ENCODE data around the gene TJP1.

Gene TJP1

GRCh38 chr15:29711531-29711930 lies 110.7 kb downstream of the TJP1 start:
- in situ Hi-C loops (cut with HindIII; ENCODE audit: low sequenced_read_pairs), result no loop called here
- no peak for TF ChIP-seq CTCF (IDR thresholded peaks at IDR 0.05; ENCODE audit: low read depth, low read length)
- peak; percentile 47 for DNase-seq (ENCODE audit: low read depth, low spot score)
- no peak overlapping the region for H3K4me3 ChIP-seq (ENCODE audit: low read depth, low read length)

- in situ Hi-C loops (cut with HindIII; ENCODE audit: low sequenced_read_pairs), result no loop called here
- no peak for DNase-seq (ENCODE audit: low read depth, low spot score)
- H3K4me3 ChIP-seq (ENCODE audit: low read depth, low read length), result no peak overlapping the region
- no peak for TF ChIP-seq CTCF (IDR thresholded peaks at IDR 0.05; ENCODE audit: low read depth, low read length)
Observed at GRCh38 chr15:29708519-29708918, 113.7 kb downstream of the TJP1 start.

- no peak for TF ChIP-seq CTCF (IDR thresholded peaks at IDR 0.05; ENCODE audit: low read depth, low read length)
- no peak overlapping the region for H3K4me3 ChIP-seq (ENCODE audit: low read depth, low read length)
- in situ Hi-C loops (cut with HindIII; ENCODE audit: low sequenced_read_pairs), result no loop called here
- DNase-seq (ENCODE audit: low read depth, low spot score), result no peak
Observed at GRCh38 chr15:29704950-29705597, 117.2 kb downstream of the TJP1 start.

DNA sequence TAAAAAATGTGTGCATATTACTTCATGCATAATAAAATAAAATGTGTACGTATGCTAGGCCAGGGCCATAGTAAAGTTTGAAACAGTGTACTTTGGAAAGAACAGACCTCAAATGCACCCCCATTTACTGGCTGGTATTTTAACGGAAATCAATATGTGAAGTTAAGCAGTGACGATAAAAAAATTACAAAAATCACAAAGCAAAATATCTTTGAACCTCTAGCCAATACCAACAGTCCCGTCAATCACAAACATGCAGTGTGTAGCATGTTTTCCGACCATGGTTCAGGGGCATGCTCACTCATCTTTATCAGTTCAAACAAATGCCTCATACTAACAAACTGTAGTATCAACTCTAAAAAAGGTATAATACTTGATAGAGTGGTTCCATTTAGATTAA lies 121.1 kb downstream of the TJP1 start:
- no peak for TF ChIP-seq CTCF (IDR thresholded peaks at IDR 0.05; ENCODE audit: low read depth, low read length)
- in situ Hi-C loops (cut with HindIII; ENCODE audit: low sequenced_read_pairs), result no loop called here
- no peak overlapping the region for H3K4me3 ChIP-seq (ENCODE audit: low read depth, low read length)
- no peak for DNase-seq (ENCODE audit: low read depth, low spot score)

- DNase-seq (ENCODE audit: low read depth, low spot score), result no peak
- in situ Hi-C loops (cut with HindIII; ENCODE audit: low sequenced_read_pairs), result no loop called here
- TF ChIP-seq CTCF (IDR thresholded peaks at IDR 0.05; ENCODE audit: low read depth, low read length), result no peak
- H3K4me3 ChIP-seq (ENCODE audit: low read depth, low read length), result no peak overlapping the region
Observed at GRCh38 chr15:29700296-29700695, 122.0 kb downstream of the TJP1 start.

- H3K4me3 ChIP-seq (ENCODE audit: low read depth, low read length), result no peak overlapping the region
- in situ Hi-C loops (cut with HindIII; ENCODE audit: low sequenced_read_pairs), result no loop called here
- no peak for DNase-seq (ENCODE audit: low read depth, low spot score)
- no peak for TF ChIP-seq CTCF (IDR thresholded peaks at IDR 0.05; ENCODE audit: low read depth, low read length)
Observed at GRCh38 chr15:29699791-29700190, 122.5 kb downstream of the TJP1 start.

Measured in astrocyte of the spinal cord (primary cell).